HCT116 (cell line): ENCODE data around the gene TNKS1BP1. TPM values are rescaled to one million over a fixed set of nuclear protein-coding genes. Genes with fewer than 3 reads are reported as not detected.

Source experiments
- ATAC-seq: fragments of 200-7000 bp; cut with Tn5 transposase; 2 replicates; pipeline ENCODE4 v1.9.1; 2020; ENCODE audit warnings: mild to moderate bottlenecking, moderate library complexity
- BruUV-seq: library from RNA; stranded (reverse); fragments of 400-500 nt; replicated peaks from 2 replicates; lab custom pipeline; 2021; lab: Mats Ljungman, UMichigan
- CTCF ChIA-PET: fragments of 300-600 bp; sonication (Branson Sonifier 250); formaldehyde crosslinking; loops from one replicate; lab custom pipeline; 2021; ENCODE audit warnings: antibody characterized with exemption; lab: Charles Lee
- POLR2A ChIA-PET: fragments of 300-600, 350-600 bp; sonication (Branson Sonifier 250); formaldehyde crosslinking; loops from one replicate; lab custom pipeline; 2021; ENCODE audit warnings: antibody characterized with exemption; lab: Charles Lee
- RAD21 ChIA-PET, 2 experiments: fragments of 300-600 bp; sonication (Branson Sonifier 250); formaldehyde crosslinking; loops; one replicate each; lab custom pipeline; 2023; ENCODE audit warnings: low total read pairs in 2 of 2; ENCODE audit not compliant: uncharacterized antibody in 2 of 2, unreplicated experiment in 2 of 2, low non-redundant PET in 1 of 2; lab: Charles Lee
- DNase-seq: peaks from one replicate; pipeline ENCODE4 v3.0.0-alpha.2; 2010; ENCODE audit warnings: low read depth, low spot score
- H2AFZ ChIP-seq: fragments of 200-600 bp; shearing (Covaris generic), sonication (generic); 2 replicates; pipeline ENCODE4 v1.6.1; 2017; ENCODE audit warnings: low read depth, mixed run types, mixed read lengths, antibody characterized with exemption, low read length; ENCODE audit not compliant: poor library complexity, severe bottlenecking
- H3K27ac ChIP-seq: 2 replicates; pipeline ENCODE4 v1.5.1; 2012; ENCODE audit warnings: low read depth, low read length
- H3K27me3 ChIP-seq: fragments of 200-600 bp; sonication (generic); 2 replicates; pipeline ENCODE4 v1.6.1; 2016; ENCODE audit warnings: mixed run types, low read length, mixed read lengths; ENCODE audit not compliant: insufficient read depth
- H3K36me3 ChIP-seq, 2 experiments: fragments of 200-500 bp in 1 of 2; fragments of 200-600 bp in 1 of 2; sonication (Bioruptor generic) in 1 of 2; sonication (generic) in 1 of 2; 2 replicates each; pipeline versions ENCODE4 v1.5.1 to v1.6.1; 2014 to 2016; ENCODE audit warnings: low read length in 2 of 2, inconsistent platforms in 1 of 2, mixed read lengths in 1 of 2, mixed run types in 1 of 2; ENCODE audit not compliant: insufficient read depth in 2 of 2, control insufficient read depth in 1 of 2
- H3K4me1 ChIP-seq, 2 experiments: fragments of 200-600 bp in 1 of 2; sonication (generic) in 1 of 2; 2 replicates each; pipeline versions ENCODE4 v1.5.1 to v1.6.1; 2012 to 2017; ENCODE audit warnings: low read length in 2 of 2, inconsistent platforms in 1 of 2, mild to moderate bottlenecking in 1 of 2, mixed read lengths in 1 of 2, mixed run types in 1 of 2, moderate library complexity in 1 of 2; ENCODE audit not compliant: insufficient read depth in 2 of 2, control insufficient read depth in 1 of 2
- H3K4me2 ChIP-seq: fragments of 200-600 bp; sonication (generic); 2 replicates; pipeline ENCODE4 v1.6.1; 2017; ENCODE audit warnings: mixed run types, low read length, mixed read lengths
- H3K4me3 ChIP-seq, 2 experiments: fragments of 200-600 bp in 1 of 2; sonication (generic) in 1 of 2; replicated peaks in 1 of 2; 2 replicates each; pipeline ENCODE4 v1.5.1; 2011 to 2016; ENCODE audit warnings: low read length in 2 of 2, control low read depth in 1 of 2, low read depth in 1 of 2, mild to moderate bottlenecking in 1 of 2, mixed read lengths in 1 of 2, mixed run types in 1 of 2
- H3K79me2 ChIP-seq: fragments of 200-600 bp; sonication (generic); 2 replicates; pipeline ENCODE4 v1.6.1; 2017; ENCODE audit warnings: mild to moderate bottlenecking, mixed run types, low read length, moderate library complexity, mixed read lengths; ENCODE audit not compliant: insufficient read depth
- H3K9ac ChIP-seq: fragments of 200-600 bp; sonication (generic); 2 replicates; pipeline ENCODE4 v1.6.1; 2016; ENCODE audit warnings: low read length, mixed read lengths
- H3K9me2 ChIP-seq: fragments of 200-600 bp; sonication (generic), shearing (Covaris generic); 2 replicates; pipeline ENCODE4 v1.6.1; 2017; ENCODE audit warnings: mixed run types, mild to moderate bottlenecking, moderate library complexity; ENCODE audit not compliant: insufficient read depth
- H3K9me3 ChIP-seq, 2 experiments: fragments of 200-500 bp in 1 of 2; fragments of 200-600 bp in 1 of 2; sonication (Bioruptor generic) in 1 of 2; sonication (generic) in 1 of 2; 2 replicates each; pipeline ENCODE4 v1.6.1; 2014 to 2017; ENCODE audit warnings: low read length in 2 of 2, mixed read lengths in 2 of 2, inconsistent platforms in 1 of 2, low read depth in 1 of 2, mild to moderate bottlenecking in 1 of 2, mixed run types in 1 of 2, moderate library complexity in 1 of 2; ENCODE audit not compliant: control insufficient read depth in 1 of 2, insufficient read depth in 1 of 2
- H4K20me1 ChIP-seq: fragments of 200-600 bp; sonication (generic), shearing (Covaris generic); 2 replicates; pipeline ENCODE4 v1.6.1; 2017; ENCODE audit warnings: mixed run types, mild to moderate bottlenecking, moderate library complexity; ENCODE audit not compliant: insufficient read depth
- CBX3 ChIP-seq: IDR thresholded peaks from 2 replicates; pipeline ENCODE4 v1.6.1; 2012; ENCODE audit warnings: low read depth
- CEBPB ChIP-seq: IDR thresholded peaks from 2 replicates; pipeline ENCODE4 v1.6.1; 2012; ENCODE audit warnings: low read depth
- ELF1 ChIP-seq: IDR thresholded peaks from 2 replicates; pipeline ENCODE4 v1.6.1; 2012; ENCODE audit warnings: low read depth, borderline replicate concordance
- FOSL1 ChIP-seq: IDR thresholded peaks from 2 replicates; pipeline ENCODE4 v1.6.1; 2012; ENCODE audit warnings: low read depth
- POLR2AphosphoS5 ChIP-seq: IDR thresholded peaks from 2 replicates; pipeline ENCODE4 v1.6.1; 2011; ENCODE audit warnings: mild to moderate bottlenecking, low read depth, low read length, moderate library complexity
- SRF ChIP-seq: IDR thresholded peaks from 2 replicates; pipeline ENCODE4 v1.6.1; 2012; ENCODE audit warnings: low read depth
- TCF7L2 ChIP-seq: IDR thresholded peaks from 2 replicates; pipeline ENCODE4 v1.7.0; 2011; ENCODE audit warnings: borderline replicate concordance, inconsistent platforms; ENCODE audit not compliant: insufficient read depth, insufficient read length; ENCODE audit errors: extremely low read depth
- intact Hi-C: fragments of 100-400 bp; cut with micrococcal nuclease; formaldehyde crosslinking; loops from 2 replicates; pipeline ENCODE4 v1.10.0; 2022
- total RNA-seq: library from RNA; stranded (reverse); gene quantifications from one replicate; pipeline ENCODE4 v1.2.1, GENCODE V29; 2021; ENCODE audit not compliant: unreplicated experiment
- TF ChIP-seq, protein P1 (sequence below): IDR thresholded peaks from 2 replicates; pipeline ENCODE4 v1.6.1; 2012
- TF ChIP-seq, protein P2 (sequence below): IDR thresholded peaks from 2 replicates; pipeline ENCODE4 v1.6.1; 2012; ENCODE audit warnings: low read depth

TNKS1BP1 gene
- total RNA-seq, 1 experiment from 2014 or later = 77.6 TPM

DNA sequence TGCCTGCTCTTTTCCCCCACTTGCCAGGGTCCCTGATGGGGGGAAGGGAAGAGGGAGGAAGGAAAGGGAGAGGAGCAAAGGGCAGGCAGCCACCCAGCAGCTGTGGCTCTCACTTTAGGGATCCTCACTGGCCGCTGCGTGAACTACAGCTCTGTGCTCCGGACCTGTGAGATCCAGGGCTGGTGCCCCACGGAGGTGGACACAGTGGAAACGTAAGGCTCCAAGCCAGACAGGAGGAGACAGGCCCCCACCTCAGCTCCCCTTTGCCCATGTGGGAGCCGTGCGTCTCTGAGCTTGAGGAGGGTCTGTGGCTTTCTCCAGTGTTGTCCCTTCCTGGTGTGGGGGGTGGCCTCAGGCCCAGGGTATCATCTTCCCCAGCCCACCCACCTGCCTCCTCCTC, 23.3 kb upstream of the TNKS1BP1 start:
- TF ChIP-seq, protein P1, sequence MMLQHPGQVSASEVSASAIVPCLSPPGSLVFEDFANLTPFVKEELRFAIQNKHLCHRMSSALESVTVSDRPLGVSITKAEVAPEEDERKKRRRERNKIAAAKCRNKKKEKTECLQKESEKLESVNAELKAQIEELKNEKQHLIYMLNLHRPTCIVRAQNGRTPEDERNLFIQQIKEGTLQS = no peak
- no peak for TF ChIP-seq CEBPB
- TF ChIP-seq, protein P2, sequence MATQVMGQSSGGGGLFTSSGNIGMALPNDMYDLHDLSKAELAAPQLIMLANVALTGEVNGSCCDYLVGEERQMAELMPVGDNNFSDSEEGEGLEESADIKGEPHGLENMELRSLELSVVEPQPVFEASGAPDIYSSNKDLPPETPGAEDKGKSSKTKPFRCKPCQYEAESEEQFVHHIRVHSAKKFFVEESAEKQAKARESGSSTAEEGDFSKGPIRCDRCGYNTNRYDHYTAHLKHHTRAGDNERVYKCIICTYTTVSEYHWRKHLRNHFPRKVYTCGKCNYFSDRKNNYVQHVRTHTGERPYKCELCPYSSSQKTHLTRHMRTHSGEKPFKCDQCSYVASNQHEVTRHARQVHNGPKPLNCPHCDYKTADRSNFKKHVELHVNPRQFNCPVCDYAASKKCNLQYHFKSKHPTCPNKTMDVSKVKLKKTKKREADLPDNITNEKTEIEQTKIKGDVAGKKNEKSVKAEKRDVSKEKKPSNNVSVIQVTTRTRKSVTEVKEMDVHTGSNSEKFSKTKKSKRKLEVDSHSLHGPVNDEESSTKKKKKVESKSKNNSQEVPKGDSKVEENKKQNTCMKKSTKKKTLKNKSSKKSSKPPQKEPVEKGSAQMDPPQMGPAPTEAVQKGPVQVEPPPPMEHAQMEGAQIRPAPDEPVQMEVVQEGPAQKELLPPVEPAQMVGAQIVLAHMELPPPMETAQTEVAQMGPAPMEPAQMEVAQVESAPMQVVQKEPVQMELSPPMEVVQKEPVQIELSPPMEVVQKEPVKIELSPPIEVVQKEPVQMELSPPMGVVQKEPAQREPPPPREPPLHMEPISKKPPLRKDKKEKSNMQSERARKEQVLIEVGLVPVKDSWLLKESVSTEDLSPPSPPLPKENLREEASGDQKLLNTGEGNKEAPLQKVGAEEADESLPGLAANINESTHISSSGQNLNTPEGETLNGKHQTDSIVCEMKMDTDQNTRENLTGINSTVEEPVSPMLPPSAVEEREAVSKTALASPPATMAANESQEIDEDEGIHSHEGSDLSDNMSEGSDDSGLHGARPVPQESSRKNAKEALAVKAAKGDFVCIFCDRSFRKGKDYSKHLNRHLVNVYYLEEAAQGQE = no peak
- no peak for TF ChIP-seq ELF1
- no peak for TF ChIP-seq POLR2AphosphoS5
- no peak for TF ChIP-seq TCF7L2
- TF ChIP-seq CBX3 = no peak
- TF ChIP-seq FOSL1 = no peak
- no peak for TF ChIP-seq SRF
- Histone ChIP-seq H2AFZ (no peak overlapping the region), H3K27me3 (no peaks in the 10 kb centered on the region), H3K79me2 (no peaks in the 10 kb centered on the region), H3K4me2 (no peak overlapping the region), H3K9me3 (no peaks in the 10 kb centered on the region), H3K27ac (no peak overlapping the region), H4K20me1 (no peaks in the 10 kb centered on the region), H3K9ac (no peak overlapping the region), H3K4me1 (peaks cover 3 to 19% of the 10 kb centered on the region in 2 experiments; a peak in 3 of 4 replicates), H3K4me3 (no peak overlapping the region), H3K36me3 (no peaks in the 10 kb centered on the region), H3K9me2 (no peaks in the 10 kb centered on the region)
- ChIA-PET CTCF (interaction anchor here (0.8 to 1.6 kb wide), 3 partner anchors 293 to 1810 kb away, joined by 3 to 4 read pairs (median 3); no protein-coding TSS in a partner anchor), RAD21 (no interaction called here), POLR2A (no interaction called here)
- intact Hi-C loops = loop anchor here (5.0 kb wide), 3 partner anchors 109 to 554 kb away; no protein-coding TSS in a partner anchor
- no peak for ATAC-seq
- no TSS peak for BruUV-seq
- DNase-seq = no peak
